GM12878 (cell line): ENCODE measurements around the gene B3GNT2. TPM values are rescaled to one million over a fixed set of nuclear protein-coding genes. Genes with fewer than 3 reads are reported as not detected.

ENCODE experiments used
- ATAC-seq: fragments of 200-7000 bp; cut with Tn5 transposase; 3 replicates; pipeline ENCODE4 v1.9.1; 2020; ENCODE audit warnings: mild to moderate bottlenecking, moderate library complexity
- BruUV-seq: library from RNA; stranded (reverse); fragments of 400-500 nt; replicated peaks from 2 replicates; lab custom pipeline; 2021; lab: Mats Ljungman, UMichigan
- CTCF ChIA-PET: fragments of 300-600 bp; sonication (Branson Sonifier 250); formaldehyde crosslinking; extraction: SDS; loops from one replicate; lab custom pipeline; 2021; ENCODE audit warnings: inconsistent platforms; lab: Yijun Ruan, JAX
- POLR2A ChIA-PET: fragments of 350-600 bp; formaldehyde crosslinking; extraction: SDS; loops from one replicate; lab custom pipeline; 2021; ENCODE audit warnings: inconsistent platforms; lab: Charles Lee
- RAD21 ChIA-PET: fragments of 300-600 bp; sonication (Branson Sonifier 250); formaldehyde crosslinking; loops from one replicate; lab custom pipeline; 2023; ENCODE audit warnings: antibody characterized with exemption; ENCODE audit not compliant: unreplicated experiment; lab: Charles Lee
- SMC1A ChIA-PET: fragments of 300-600 bp; sonication (Branson Sonifier 250); formaldehyde crosslinking; loops from one replicate; lab custom pipeline; 2023; ENCODE audit not compliant: unreplicated experiment, uncharacterized antibody; lab: Charles Lee
- DNase-seq: peaks from one replicate; pipeline ENCODE4 v3.0.0-alpha.2; 2011; ENCODE audit warnings: low read depth, low spot score
- FAIRE-seq: peaks from 3 replicates; lab custom pipeline; 2011; peaks lifted over from hg19 to GRCh38; lab: Jason Lieb, UNC
- H2AFZ ChIP-seq: 2 replicates; pipeline ENCODE4 v1.6.0; 2011; ENCODE audit warnings: low read depth, low read length, control low read depth; ENCODE audit not compliant: control insufficient read depth
- H3K27ac ChIP-seq: 2 replicates; pipeline ENCODE4 v1.5.1; 2011; ENCODE audit warnings: control low read depth; ENCODE audit not compliant: control insufficient read depth, insufficient read depth
- H3K27me3 ChIP-seq, 2 experiments: replicated peaks in 1 of 2; 2 replicates each; pipeline versions ENCODE4 v1.6.0 to v1.6.1; 2011; ENCODE audit warnings: low read length in 1 of 2; ENCODE audit not compliant: control insufficient read depth in 2 of 2, insufficient read depth in 2 of 2
- H3K36me3 ChIP-seq, 2 experiments: 2 replicates each; pipeline ENCODE4 v1.5.1; 2011; ENCODE audit warnings: low read length in 1 of 2; ENCODE audit not compliant: control insufficient read depth in 2 of 2, insufficient read depth in 2 of 2
- H3K4me1 ChIP-seq: 2 replicates; pipeline ENCODE4 v1.6.1; 2011; ENCODE audit warnings: mild to moderate bottlenecking, low read length, moderate library complexity, mixed read lengths; ENCODE audit not compliant: control insufficient read depth, insufficient read depth
- H3K4me2 ChIP-seq: 2 replicates; pipeline ENCODE4 v1.6.0; 2011; ENCODE audit warnings: control low read depth; ENCODE audit not compliant: control insufficient read depth, insufficient read depth
- H3K4me3 ChIP-seq: fragments of 200-600 bp; sonication (generic); 2 replicates; pipeline ENCODE4 v1.5.1; 2016
- H3K79me2 ChIP-seq: 2 replicates; pipeline ENCODE4 v1.6.0; 2011; ENCODE audit warnings: low read length; ENCODE audit not compliant: control insufficient read depth, insufficient read depth
- H3K9ac ChIP-seq: 2 replicates; pipeline ENCODE4 v1.8.0; 2011; ENCODE audit warnings: low read length, control low read depth, mixed read lengths; ENCODE audit not compliant: control insufficient read depth, insufficient read depth
- H3K9me3 ChIP-seq: replicated peaks from 3 replicates; pipeline ENCODE4 v1.5.1; 2011; ENCODE audit warnings: mild to moderate bottlenecking, low read length; ENCODE audit not compliant: control insufficient read depth, insufficient read depth
- H4K20me1 ChIP-seq: 2 replicates; pipeline ENCODE4 v1.6.0; 2011; ENCODE audit not compliant: control insufficient read depth, insufficient read depth
- CBFB ChIP-seq: IDR thresholded peaks from 2 replicates; pipeline ENCODE4 v1.6.1; 2016; ENCODE audit warnings: antibody characterized with exemption, low read depth
- WGBS: methylation state at CpG from one replicate; pipeline ENCODE4 v1.1.6; 2016; ENCODE audit warnings: low lambda C conversion rate; ENCODE audit not compliant: insufficient replicate concordance, insufficient coverage; ENCODE audit errors: missing lambda C conversion rate; 5-methylcytosine and 5-hydroxymethylcytosine counted together
- in situ Hi-C: fragments of 300-500 bp; cut with MboI; formaldehyde crosslinking; loops from 9 replicates; pipeline ENCODE4 v1.14.3; 2018; ENCODE audit warnings: mixed read lengths
- intact Hi-C: fragments of 100-400 bp; cut with micrococcal nuclease; formaldehyde crosslinking; loops from one replicate; pipeline ENCODE4 v1.14.2; 2022; ENCODE audit not compliant: unreplicated experiment
- polyA plus RNA-seq, 11 experiments: library from polyadenylated mRNA; depleted of rRNA in 4 of 11; unstranded in 6 of 11; stranded (reverse) in 5 of 11; fragments of >200 nt; fragmentation: Nextera tagmentation in 4 of 11; fragmentation: Illumina TruSeq in 1 of 11; extraction: Ambion mirVana in 4 of 11; extraction: Trizol in 1 of 11; gene quantifications; 1 replicate in 1 of 11; 2 replicates in 10 of 11; pipeline versions ENCODE4 v1.2.1 to v1.2.3, GENCODE V29; 2011 to 2016; ENCODE audit warnings: inconsistent platforms in 2 of 11, missing spikeins in 2 of 11, low read depth in 1 of 11
- total RNA-seq, 4 experiments: library from RNA; depleted of rRNA in 3 of 4; stranded (reverse); fragments of >200 nt in 3 of 4; fragmentation: Illumina TruSeq in 1 of 4; extraction: Trizol in 1 of 4; gene quantifications; 2 replicates each; pipeline versions ENCODE4 v1.2.1 to v1.2.3, GENCODE V29; 2013 to 2021
- TF ChIP-seq, protein P1 (sequence below): fragments of 450-650 bp; IDR thresholded peaks from 2 replicates; pipeline ENCODE4 v1.6.1; 2017; ENCODE audit warnings: low read depth, mild to moderate bottlenecking, moderate library complexity

Gene B3GNT2
- total and polyA plus RNA-seq, 10 of the 15 experiments (the other 5 are each of a cell fraction or from before 2014, with no cell fraction given): 19.7 to 103 (median 76.3) TPM

DNA sequence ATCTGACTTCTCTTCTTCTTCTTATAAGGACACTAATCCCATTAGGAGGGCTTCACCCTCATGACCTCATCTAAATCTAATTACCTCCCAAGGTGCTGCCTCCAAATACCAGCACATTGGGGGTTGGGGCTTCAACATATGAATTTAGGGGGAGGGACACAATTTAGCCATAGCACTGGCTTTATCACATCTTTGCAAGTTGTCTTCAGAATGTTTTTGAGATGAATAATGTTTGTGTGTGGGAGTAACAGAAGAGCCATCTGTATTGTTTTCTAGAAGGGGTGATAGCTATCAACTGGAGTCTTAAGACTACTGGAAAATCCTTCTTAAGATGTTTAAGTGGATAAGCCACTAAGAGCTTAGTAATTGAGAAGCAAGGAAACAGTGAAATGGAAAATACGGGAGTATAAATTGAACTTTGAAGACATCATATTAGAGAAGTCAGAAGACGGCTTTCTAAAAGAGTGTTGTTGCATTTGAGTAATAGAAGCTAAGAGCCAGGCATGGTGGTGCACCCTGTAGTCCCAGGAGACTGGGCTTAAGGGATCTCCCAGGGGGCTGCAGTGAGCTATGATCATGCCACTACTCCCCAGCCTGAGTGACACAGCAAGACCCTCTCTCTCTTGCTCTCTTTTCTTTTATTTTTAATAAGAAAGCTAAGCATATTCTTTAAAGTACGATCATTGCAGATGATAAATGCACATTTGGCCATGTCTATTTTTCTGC is 32.6 kb upstream of the B3GNT2 start:
- no peak overlapping the region for H3K4me2 ChIP-seq
- H3K79me2 ChIP-seq: no peaks in the 10 kb centered on the region
- no peak overlapping the region for H3K4me3 ChIP-seq
- H3K4me1 ChIP-seq: peaks cover 4% of the 10 kb centered on the region; the same call in 1 of the 2 replicates
- TF ChIP-seq, protein P1, sequence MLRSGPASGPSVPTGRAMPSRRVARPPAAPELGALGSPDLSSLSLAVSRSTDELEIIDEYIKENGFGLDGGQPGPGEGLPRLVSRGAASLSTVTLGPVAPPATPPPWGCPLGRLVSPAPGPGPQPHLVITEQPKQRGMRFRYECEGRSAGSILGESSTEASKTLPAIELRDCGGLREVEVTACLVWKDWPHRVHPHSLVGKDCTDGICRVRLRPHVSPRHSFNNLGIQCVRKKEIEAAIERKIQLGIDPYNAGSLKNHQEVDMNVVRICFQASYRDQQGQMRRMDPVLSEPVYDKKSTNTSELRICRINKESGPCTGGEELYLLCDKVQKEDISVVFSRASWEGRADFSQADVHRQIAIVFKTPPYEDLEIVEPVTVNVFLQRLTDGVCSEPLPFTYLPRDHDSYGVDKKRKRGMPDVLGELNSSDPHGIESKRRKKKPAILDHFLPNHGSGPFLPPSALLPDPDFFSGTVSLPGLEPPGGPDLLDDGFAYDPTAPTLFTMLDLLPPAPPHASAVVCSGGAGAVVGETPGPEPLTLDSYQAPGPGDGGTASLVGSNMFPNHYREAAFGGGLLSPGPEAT: no peak
- no peak for TF ChIP-seq CBFB
- TF ChIP-seq, all 136 proteins: peak for 0
- ChIA-PET RAD21 (interaction anchor here (1.1 to 1.9 kb wide), 4 partner anchors 38 to 250 kb away, joined by 3 to 5 read pairs (median 4); no protein-coding TSS in a partner anchor), SMC1A (interaction anchor here (0.6 to 3.2 kb wide), 13 partner anchors 11 to 607 kb away, joined by 3 to 18 read pairs (median 3); no protein-coding TSS in a partner anchor), CTCF (interaction anchor here (1.1 to 1.5 kb wide), 3 partner anchors 26 to 246 kb away, joined by 3 to 4 read pairs (median 3); no protein-coding TSS in a partner anchor), POLR2A (interaction anchor here (0.6 kb wide), 2 partner anchors 15 to 101 kb away, joined by 3 read pairs; no protein-coding TSS in a partner anchor)
- BruUV-seq: no TSS peak
- ATAC-seq (no peak), FAIRE-seq (no peak), DNase-seq (no peak)
- Histone ChIP-seq H3K36me3 (no peaks in the 10 kb centered on the region), H2AFZ (no peak overlapping the region), H3K27me3 (no peaks in the 10 kb centered on the region), H3K9me3 (no peaks in the 10 kb centered on the region), H3K9ac (no peak overlapping the region), H4K20me1 (no peaks in the 10 kb centered on the region), H3K27ac (no peak overlapping the region)
- in situ Hi-C loops (no loop called here), intact Hi-C loops (no loop called here)
- WGBS: 79% methylated on average over 3 of the region's 3 CpGs
